Natural killer cell (primary cell): ENCODE data around the gene FBN1. TPM values are rescaled to one million over a fixed set of nuclear protein-coding genes. Genes with fewer than 3 reads are reported as not detected.

Experiments
- ATAC-seq, 3 donors: fragments of 150-1000 bp in 2 of 3; fragments of 200-7000 bp in 1 of 3; cut with Tn5 transposase; 1 replicate in 1 of 3; 2 replicates in 2 of 3; pipeline ENCODE4 v1.10.0; 2021; ENCODE audit warnings: mild to moderate bottlenecking in 2 of 3, moderate library complexity in 2 of 3
- DNase-seq, 2 donors: peaks; one replicate each; pipeline versions ENCODE4 v3.0.0 to v3.0.0-alpha.2; 2013 to 2021; ENCODE audit warnings: mixed read lengths in 1 of 2
- H3K27ac ChIP-seq: one replicate; pipeline ENCODE4 v1.5.1; 2013; ENCODE audit warnings: mild to moderate bottlenecking, low read length
- H3K27me3 ChIP-seq: one replicate; pipeline ENCODE4 v1.6.1; 2013; ENCODE audit warnings: low read length; ENCODE audit not compliant: control insufficient read depth, insufficient read depth
- H3K36me3 ChIP-seq: one replicate; pipeline ENCODE4 v1.6.1; 2013; ENCODE audit warnings: low read length; ENCODE audit not compliant: control insufficient read depth, insufficient read depth
- H3K4me1 ChIP-seq: one replicate; pipeline ENCODE4 v1.6.1; 2013; ENCODE audit warnings: low read length; ENCODE audit not compliant: control insufficient read depth, insufficient read depth
- H3K4me3 ChIP-seq: one replicate; pipeline ENCODE4 v1.5.1; 2013; ENCODE audit warnings: low read length
- H3K9me3 ChIP-seq: one replicate; pipeline ENCODE4 v1.6.1; 2013; ENCODE audit warnings: low read length; ENCODE audit not compliant: control insufficient read depth, insufficient read depth
- H3K27ac Mint-ChIP-seq, 2 donors: one replicate each; pipeline ENCODE4 v1.8.0; 2022; ENCODE audit warnings: mild to moderate bottlenecking in 2 of 2, mixed read lengths in 2 of 2, moderate library complexity in 1 of 2
- H3K27me3 Mint-ChIP-seq, 2 donors: one replicate each; pipeline ENCODE4 v1.8.0; 2022; ENCODE audit warnings: low read depth in 2 of 2, mixed read lengths in 2 of 2
- H3K36me3 Mint-ChIP-seq: one replicate; pipeline ENCODE4 v1.8.0; 2022; ENCODE audit warnings: mixed read lengths
- H3K4me1 Mint-ChIP-seq, 2 donors: one replicate each; pipeline ENCODE4 v1.8.0; 2022; ENCODE audit warnings: mixed read lengths in 2 of 2
- H3K4me3 Mint-ChIP-seq: one replicate; pipeline ENCODE4 v1.8.0; 2022; ENCODE audit warnings: mild to moderate bottlenecking, moderate library complexity, mixed read lengths
- H3K9me3 Mint-ChIP-seq, 2 donors: one replicate each; pipeline ENCODE4 v1.8.0; 2022; ENCODE audit warnings: mixed read lengths in 2 of 2
- WGBS: methylation state at CpG from one replicate; pipeline ENCODE4 v1.1.7; 2013; ENCODE audit warnings: missing lambda C conversion rate; ENCODE audit not compliant: insufficient coverage; 5-methylcytosine and 5-hydroxymethylcytosine counted together
- intact Hi-C: fragments of 100-400 bp; cut with micrococcal nuclease; formaldehyde crosslinking; loops from one replicate; pipeline ENCODE4 v1.14.2; 2022
- total RNA-seq, 4 donors: library from RNA; stranded (reverse); fragments of 120-200 nt in 1 of 4; gene quantifications; one replicate each; pipeline versions ENCODE4 v1.2.3 to v1.2.4, GENCODE V29; 2013 to 2022
- TF ChIP-seq, protein P1 (sequence below): fragments of 200-600 bp; IDR thresholded peaks from one replicate; pipeline ENCODE4 v1.8.0; 2022; ENCODE audit warnings: antibody characterized with exemption

The FBN1 gene
- total RNA-seq, 3 donors from 2014 or later (not counting 1 experiment from before 2014, with no cell fraction given) = 0.33 to 0.54 (median 0.33) TPM

DNA sequence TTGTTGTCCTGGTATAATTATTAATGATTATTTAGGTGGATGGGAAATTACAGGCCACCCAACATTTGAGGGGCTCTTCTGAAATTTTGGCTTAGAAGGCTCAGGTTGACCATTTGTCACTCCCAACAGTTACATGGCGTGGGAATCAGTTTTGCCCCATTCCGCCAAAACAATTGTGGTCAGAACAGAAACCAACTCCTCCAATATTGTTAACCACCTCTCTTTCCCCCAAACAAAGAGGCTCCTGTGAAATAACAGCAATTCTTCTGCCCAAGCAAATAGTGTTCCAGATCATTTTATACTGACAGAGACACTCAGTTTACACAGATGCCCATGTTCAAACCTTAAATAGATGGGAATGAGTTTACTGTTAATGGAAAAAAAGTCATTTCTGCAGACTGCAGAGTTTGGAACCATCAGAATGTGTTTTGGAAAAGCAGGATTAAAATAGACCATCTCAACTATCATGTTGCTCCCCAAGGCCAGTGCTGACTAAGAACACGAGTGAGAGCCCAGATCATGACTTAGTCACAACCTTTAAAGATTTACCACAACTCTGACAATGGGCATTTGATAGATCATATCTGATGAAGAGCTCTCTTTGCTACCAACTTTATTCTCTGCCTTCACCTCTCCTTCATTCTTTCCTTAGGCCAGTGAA lies 212.2 kb downstream of the FBN1 start:
- no peaks in the 10 kb centered on the region for H3K4me1 ChIP-seq
- WGBS = 78% methylated on average over 3 of the region's 3 CpGs
- ATAC-seq = no peak
- no peak overlapping the region for H3K4me3 ChIP-seq
- no peak overlapping the region for H3K27ac ChIP-seq
- TF ChIP-seq, protein P1, sequence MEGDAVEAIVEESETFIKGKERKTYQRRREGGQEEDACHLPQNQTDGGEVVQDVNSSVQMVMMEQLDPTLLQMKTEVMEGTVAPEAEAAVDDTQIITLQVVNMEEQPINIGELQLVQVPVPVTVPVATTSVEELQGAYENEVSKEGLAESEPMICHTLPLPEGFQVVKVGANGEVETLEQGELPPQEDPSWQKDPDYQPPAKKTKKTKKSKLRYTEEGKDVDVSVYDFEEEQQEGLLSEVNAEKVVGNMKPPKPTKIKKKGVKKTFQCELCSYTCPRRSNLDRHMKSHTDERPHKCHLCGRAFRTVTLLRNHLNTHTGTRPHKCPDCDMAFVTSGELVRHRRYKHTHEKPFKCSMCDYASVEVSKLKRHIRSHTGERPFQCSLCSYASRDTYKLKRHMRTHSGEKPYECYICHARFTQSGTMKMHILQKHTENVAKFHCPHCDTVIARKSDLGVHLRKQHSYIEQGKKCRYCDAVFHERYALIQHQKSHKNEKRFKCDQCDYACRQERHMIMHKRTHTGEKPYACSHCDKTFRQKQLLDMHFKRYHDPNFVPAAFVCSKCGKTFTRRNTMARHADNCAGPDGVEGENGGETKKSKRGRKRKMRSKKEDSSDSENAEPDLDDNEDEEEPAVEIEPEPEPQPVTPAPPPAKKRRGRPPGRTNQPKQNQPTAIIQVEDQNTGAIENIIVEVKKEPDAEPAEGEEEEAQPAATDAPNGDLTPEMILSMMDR = no peak
- Mint-ChIP-seq H3K27me3 (no peaks in the 10 kb centered on the region), H3K36me3 (no peaks in the 10 kb centered on the region), H3K4me1 (no peaks in the 10 kb centered on the region), H3K4me3 (no peak overlapping the region), H3K9me3 (no peaks in the 10 kb centered on the region), H3K27ac (no peak overlapping the region)
- intact Hi-C loops = no loop called here
- DNase-seq = no peak
- no peaks in the 10 kb centered on the region for H3K9me3 ChIP-seq
- no peaks in the 10 kb centered on the region for H3K27me3 ChIP-seq
- no peaks in the 10 kb centered on the region for H3K36me3 ChIP-seq

GRCh38 chr15:48432688-48433087 lies 212.8 kb downstream of the FBN1 start:
- WGBS = 92% methylated on average over 7 of the region's 7 CpGs
- H3K9me3 Mint-ChIP-seq = no peaks in the 10 kb centered on the region

DNA sequence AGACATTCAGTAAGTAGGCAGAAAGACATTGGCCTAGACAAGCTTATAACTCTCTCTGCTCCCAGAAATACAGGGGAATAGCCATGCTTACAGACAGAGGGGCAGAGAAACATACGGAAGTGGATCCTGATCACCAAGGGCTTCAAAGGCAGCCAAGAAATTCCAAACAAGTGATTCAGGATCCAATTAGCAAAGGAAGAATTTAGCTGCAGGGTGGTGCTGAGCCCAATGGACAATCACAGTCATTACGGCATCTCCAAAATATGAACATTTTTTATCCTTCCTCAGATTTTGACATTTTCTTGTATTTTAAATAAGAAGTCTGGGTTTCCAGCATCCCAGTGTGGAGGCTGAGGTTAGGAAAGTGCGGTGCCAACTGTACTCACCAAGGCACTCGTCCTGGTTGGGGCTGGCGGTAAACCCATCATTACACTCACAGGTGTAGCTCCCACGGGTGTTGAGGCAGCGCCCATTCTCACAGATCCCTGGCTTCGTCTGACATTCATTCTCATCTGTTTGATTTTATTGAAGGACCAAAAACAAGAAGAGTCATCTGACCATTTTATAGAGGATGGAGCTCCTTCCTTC lies 217.5 kb downstream of the FBN1 start:
- Mint-ChIP-seq H3K4me3 (no peak overlapping the region), H3K36me3 (no peaks in the 10 kb centered on the region), H3K4me1 (no peaks in the 10 kb centered on the region), H3K27ac (no peak overlapping the region), H3K9me3 (no peaks in the 10 kb centered on the region), H3K27me3 (no peaks in the 10 kb centered on the region)
- H3K27me3 ChIP-seq = no peaks in the 10 kb centered on the region
- no peak overlapping the region for H3K27ac ChIP-seq
- intact Hi-C loops = no loop called here
- TF ChIP-seq, protein P1 = no peak
- H3K36me3 ChIP-seq = no peaks in the 10 kb centered on the region
- no peaks in the 10 kb centered on the region for H3K4me1 ChIP-seq
- DNase-seq (no peak), ATAC-seq (no peak)
- no peaks in the 10 kb centered on the region for H3K9me3 ChIP-seq
- H3K4me3 ChIP-seq = no peak overlapping the region
- WGBS = 80% methylated on average over 8 of the region's 8 CpGs

More at GRCh38 chr15:48432688-48433087, 212.8 kb downstream of the FBN1 start:
- TF ChIP-seq, protein P1 = no peak
- no peak overlapping the region for H3K27ac Mint-ChIP-seq
- Histone ChIP-seq H3K27ac (no peak overlapping the region), H3K9me3 (no peaks in the 10 kb centered on the region), H3K27me3 (no peaks in the 10 kb centered on the region), H3K4me1 (no peaks in the 10 kb centered on the region), H3K4me3 (no peak overlapping the region), H3K36me3 (no peaks in the 10 kb centered on the region)
- no peak for DNase-seq
- H3K27me3 Mint-ChIP-seq = no peaks in the 10 kb centered on the region
- H3K36me3 Mint-ChIP-seq = no peaks in the 10 kb centered on the region
- no peak overlapping the region for H3K4me3 Mint-ChIP-seq
- ATAC-seq = no peak
- no peaks in the 10 kb centered on the region for H3K4me1 Mint-ChIP-seq
- intact Hi-C loops = no loop called here

DNA sequence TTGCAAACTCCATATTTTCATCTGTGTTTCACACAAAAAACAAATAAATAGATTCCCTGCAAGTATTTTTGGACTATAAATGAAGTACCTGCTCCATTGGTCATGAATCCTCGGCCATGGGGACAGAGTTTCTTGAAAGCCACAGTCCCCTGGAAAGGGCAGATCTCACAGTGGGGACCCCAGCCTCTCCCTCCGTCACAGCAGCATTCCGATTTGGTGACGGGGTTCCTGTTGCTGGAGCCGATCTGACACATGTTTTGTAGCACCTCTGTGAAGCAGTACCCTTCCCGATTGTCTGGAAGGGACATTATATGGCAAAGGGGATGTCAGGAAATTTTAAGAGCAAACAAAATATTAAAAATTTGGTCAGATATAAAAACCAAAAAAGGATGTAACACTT lies 218.0 kb downstream of the FBN1 start:
- intact Hi-C loops = no loop called here
- Histone ChIP-seq H3K4me1 (no peaks in the 10 kb centered on the region), H3K9me3 (no peaks in the 10 kb centered on the region), H3K36me3 (no peaks in the 10 kb centered on the region), H3K27me3 (no peaks in the 10 kb centered on the region), H3K4me3 (no peak overlapping the region), H3K27ac (no peak overlapping the region)
- H3K36me3 Mint-ChIP-seq = no peaks in the 10 kb centered on the region
- TF ChIP-seq, protein P1 = no peak
- ATAC-seq = no peak
- H3K27ac Mint-ChIP-seq = no peak overlapping the region
- H3K4me3 Mint-ChIP-seq = no peak overlapping the region
- no peaks in the 10 kb centered on the region for H3K9me3 Mint-ChIP-seq
- no peak for DNase-seq
- 93% methylated on average over 6 of the region's 6 CpGs for WGBS
- H3K4me1 Mint-ChIP-seq = no peaks in the 10 kb centered on the region
- no peaks in the 10 kb centered on the region for H3K27me3 Mint-ChIP-seq
